NOMO-1 treated with DMSO at 0.1 percent for 48 hours (cell line): ENCODE results near the gene OR52H1.

ENCODE experiments used
- DNase-seq: peaks from one replicate; lab custom pipeline; 2025; ENCODE audit not compliant: unreplicated experiment; lab: John Stamatoyannopoulos, UW

OR52H1 gene

GRCh38 chr11:5536482-5536881 is 11.9 kb downstream of the OR52H1 start:
- DNase-seq: no peak

GRCh38 chr11:5534046-5534445 is 14.3 kb downstream of the OR52H1 start:
- no peak for DNase-seq

GRCh38 chr11:5531053-5531831 is 17.1 kb downstream of the OR52H1 start:
- DNase-seq: no peak

GRCh38 chr11:5528495-5528894 is 19.8 kb downstream of the OR52H1 start:
- DNase-seq: no peak

- no peak for DNase-seq
Observed at GRCh38 chr11:5527716-5528115, 20.6 kb downstream of the OR52H1 start.

- no peak for DNase-seq
Observed at GRCh38 chr11:5524756-5525155, 23.6 kb downstream of the OR52H1 start.

- no peak for DNase-seq
Observed at GRCh38 chr11:5522308-5522707, 26.0 kb downstream of the OR52H1 start.

- no peak for DNase-seq
Observed at GRCh38 chr11:5521540-5521939, 26.8 kb downstream of the OR52H1 start.

- no peak for DNase-seq
Observed at GRCh38 chr11:5516599-5516998, 31.7 kb downstream of the OR52H1 start, which contains the start of gene UBQLNL. TSS of gene UBQLNL (minus strand) at chr11:5516699. CDS start at chr11:5516441, 258 bp downstream.

- DNase-seq: no peak
Observed at GRCh38 chr11:5514841-5515240, 33.5 kb downstream of the OR52H1 start.

GRCh38 chr11:5509803-5510202 is 38.5 kb downstream of the OR52H1 start, which contains the start of gene UBQLN3:
TSS of gene UBQLN3 (minus strand) at chr11:5509957. CDS start at chr11:5509558, 399 bp downstream.
- DNase-seq: no peak

- no peak for DNase-seq
Observed at GRCh38 chr11:5508605-5509004, 39.7 kb downstream of the OR52H1 start.

GRCh38 chr11:5507933-5508305 is 40.4 kb downstream of the OR52H1 start:
- no peak for DNase-seq

- no peak for DNase-seq
Observed at GRCh38 chr11:5507177-5507932, 41.0 kb downstream of the OR52H1 start.

GRCh38 chr11:5505363-5506048 is 42.8 kb downstream of the OR52H1 start:
- DNase-seq: no peak

- DNase-seq: no peak
Observed at GRCh38 chr11:5504403-5504921, 43.9 kb downstream of the OR52H1 start.

GRCh38 chr11:5500393-5500801 is 47.9 kb downstream of the OR52H1 start:
- DNase-seq: no peak

GRCh38 chr11:5499671-5500070 is 48.7 kb downstream of the OR52H1 start:
- DNase-seq: no peak
